ENCODE data around the gene KATNAL1.

KATNAL1 gene

GRCh38 chr13:30165071-30165470 is 142.3 kb downstream of the KATNAL1 start:
- Histone ChIP-seq H3K9ac (no peak overlapping the region), H3K4me3 (no peak overlapping the region), H3K4me2 (no peak overlapping the region), H3K27me3 (peaks cover 0 to 4% (median 0%) of the 10 kb centered on the region in 11 experiments; a peak in 1 of 22 replicates), H4K20me1 (no peaks in the 10 kb centered on the region), H3K27ac (no peak overlapping the region), H3K36me3 (no peaks in the 10 kb centered on the region), H3K9me3 (replicated peaks in 1 of 11) (peaks cover 0 to 9% (median 0%) of the 10 kb centered on the region in 11 experiments; a peak in 1 of 22 replicates), H3K4me1 (peaks cover 0 to 15% (median 11%) of the 10 kb centered on the region in 10 experiments; a peak in 14 of 20 replicates)
- TF ChIP-seq Cebpa-rat (IDR thresholded peaks at IDR 0.05) = no peak

DNA sequence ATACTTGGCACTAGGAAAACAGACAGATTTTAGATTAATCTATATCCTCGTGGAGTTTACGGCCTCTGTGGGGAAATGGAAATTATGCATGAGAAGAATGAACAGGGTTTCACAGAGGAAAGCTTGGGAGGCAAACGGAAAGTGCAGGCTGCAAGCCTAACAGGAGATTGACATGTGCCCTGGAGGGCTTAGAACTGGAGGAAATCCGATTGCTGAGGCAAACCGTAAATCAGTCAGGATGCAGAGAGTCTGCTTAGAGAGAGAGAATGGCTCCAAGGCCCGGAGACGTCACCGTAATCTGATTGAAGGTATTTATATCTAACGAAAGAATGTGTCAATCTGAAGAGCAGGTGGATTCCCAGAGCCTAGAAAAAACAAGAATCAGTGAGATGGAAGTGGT is 143.2 kb downstream of the KATNAL1 start:
- H4K20me1 ChIP-seq = no peaks in the 10 kb centered on the region
- no peak for TF ChIP-seq Cebpa-rat (IDR thresholded peaks at IDR 0.05)
- peaks cover 7 to 22% (median 16%) of the 10 kb centered on the region in 10 experiments; a peak in 17 of 20 replicates for H3K4me1 ChIP-seq
- H3K9ac ChIP-seq = no peak overlapping the region
- no peak overlapping the region for H3K27ac ChIP-seq
- no peaks in the 10 kb centered on the region for H3K36me3 ChIP-seq
- H3K4me2 ChIP-seq = peak overlapping the region in 10 of 11 experiments; percentile 1 to 64 (median 42); a peak in 16 of 22 replicates
- H3K27me3 ChIP-seq = peaks cover 0 to 4% (median 0%) of the 10 kb centered on the region in 11 experiments; a peak in 1 of 22 replicates
- H3K9me3 ChIP-seq (replicated peaks in 1 of 11) = peaks cover 0 to 9% (median 0%) of the 10 kb centered on the region in 11 experiments; a peak in 1 of 22 replicates
- H3K4me3 ChIP-seq = no peak overlapping the region

- peaks cover 11 to 29% (median 23%) of the 10 kb centered on the region in 10 experiments; a peak in 18 of 20 replicates for H3K4me1 ChIP-seq
- TF ChIP-seq Cebpa-rat (IDR thresholded peaks at IDR 0.05) = no peak
- peaks cover 0 to 4% (median 0%) of the 10 kb centered on the region in 11 experiments; a peak in 1 of 22 replicates for H3K27me3 ChIP-seq
- peak overlapping the region in 8 of 11 experiments; percentile 9 to 64 (median 47); a peak in 8 of 22 replicates for H3K4me2 ChIP-seq
- H3K4me3 ChIP-seq = no peak overlapping the region
- H3K27ac ChIP-seq = no peak overlapping the region
- peaks cover 0 to 9% (median 0%) of the 10 kb centered on the region in 11 experiments; a peak in 1 of 22 replicates for H3K9me3 ChIP-seq (replicated peaks in 1 of 11)
- no peak overlapping the region for H3K9ac ChIP-seq
- no peaks in the 10 kb centered on the region for H4K20me1 ChIP-seq
- H3K36me3 ChIP-seq = no peaks in the 10 kb centered on the region
Observed at GRCh38 chr13:30163441-30163840, 143.9 kb downstream of the KATNAL1 start.

DNA sequence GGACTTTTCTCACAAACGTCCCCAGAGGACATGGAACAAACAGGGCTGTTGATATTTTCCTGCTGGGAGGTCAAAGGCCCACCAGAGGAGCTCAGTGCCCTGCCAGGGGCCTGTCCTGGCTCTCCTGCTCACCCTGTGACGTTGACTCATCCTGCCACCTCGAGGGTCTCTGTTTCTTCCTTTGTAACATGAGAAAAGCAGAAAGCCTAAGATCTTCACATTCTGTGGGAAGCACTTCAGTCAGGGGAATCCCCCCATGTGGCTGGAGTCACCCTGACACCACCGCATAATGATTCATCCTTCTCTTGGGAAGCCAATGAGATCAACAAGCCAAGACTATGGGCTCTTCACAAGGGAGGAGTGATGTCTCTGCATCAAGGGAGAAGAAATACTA is 147.9 kb downstream of the KATNAL1 start:
- H3K4me3 ChIP-seq = no peak overlapping the region
- H3K4me2 ChIP-seq = peak overlapping the region in 9 of 11 experiments; percentile 7 to 98 (median 58); a peak in 15 of 22 replicates
- H3K9ac ChIP-seq = no peak overlapping the region
- no peak overlapping the region for H3K27ac ChIP-seq
- no peaks in the 10 kb centered on the region for H3K36me3 ChIP-seq
- peaks cover 10 to 66% (median 51%) of the 10 kb centered on the region in 10 experiments; a peak in 18 of 20 replicates for H3K4me1 ChIP-seq
- H4K20me1 ChIP-seq = no peaks in the 10 kb centered on the region; a peak in 1 of 22 replicates
- TF ChIP-seq Cebpa-rat (IDR thresholded peaks at IDR 0.05) = no peak
- peaks cover 0 to 32% (median 3%) of the 10 kb centered on the region in 11 experiments; a peak in 8 of 22 replicates for H3K27me3 ChIP-seq
- H3K9me3 ChIP-seq (replicated peaks in 1 of 11) = peaks cover 0 to 9% (median 0%) of the 10 kb centered on the region in 11 experiments; a peak in 1 of 22 replicates

GRCh38 chr13:30158774-30159445 is 148.4 kb downstream of the KATNAL1 start:
- no peaks in the 10 kb centered on the region; a peak in 1 of 22 replicates for H4K20me1 ChIP-seq
- H3K4me3 ChIP-seq = no peak overlapping the region
- no peak for TF ChIP-seq Cebpa-rat (IDR thresholded peaks at IDR 0.05)
- no peaks in the 10 kb centered on the region for H3K36me3 ChIP-seq
- H3K27me3 ChIP-seq = peaks cover 0 to 34% (median 3%) of the 10 kb centered on the region in 11 experiments; a peak in 8 of 22 replicates
- H3K4me2 ChIP-seq = peak overlapping the region in 9 of 11 experiments; percentile 7 to 98 (median 58); a peak in 17 of 22 replicates
- no peak overlapping the region for H3K27ac ChIP-seq
- no peak overlapping the region for H3K9ac ChIP-seq
- H3K9me3 ChIP-seq (replicated peaks in 1 of 11) = peaks cover 0 to 9% (median 0%) of the 10 kb centered on the region in 11 experiments; a peak in 1 of 22 replicates
- peaks cover 10 to 66% (median 51%) of the 10 kb centered on the region in 10 experiments for H3K4me1 ChIP-seq

GRCh38 chr13:30157616-30157993 is 149.7 kb downstream of the KATNAL1 start:
- H3K36me3 ChIP-seq = no peaks in the 10 kb centered on the region
- H3K9me3 ChIP-seq (replicated peaks in 1 of 11) = peaks cover 0 to 3% (median 0%) of the 10 kb centered on the region in 11 experiments; a peak in 1 of 22 replicates
- H3K4me2 ChIP-seq = peak overlapping the region in 9 of 11 experiments; percentile 0 to 98 (median 58); a peak in 16 of 22 replicates
- peaks cover 0 to 46% (median 3%) of the 10 kb centered on the region in 11 experiments; a peak in 8 of 22 replicates for H3K27me3 ChIP-seq
- H3K4me1 ChIP-seq = peaks cover 21 to 70% (median 59%) of the 10 kb centered on the region in 10 experiments
- TF ChIP-seq Cebpa-rat (IDR thresholded peaks at IDR 0.05) = no peak
- H3K27ac ChIP-seq = no peak overlapping the region
- H3K4me3 ChIP-seq = no peak overlapping the region
- H4K20me1 ChIP-seq = no peaks in the 10 kb centered on the region; a peak in 1 of 22 replicates
- H3K9ac ChIP-seq = peak overlapping the region in 1 of 11 experiments; percentile 3; a peak in 1 of 22 replicates

- H3K9me3 ChIP-seq (replicated peaks in 1 of 11) = no peaks in the 10 kb centered on the region
- H3K27ac ChIP-seq = no peak overlapping the region
- H3K9ac ChIP-seq = peak overlapping the region in 1 of 11 experiments; percentile 3; a peak in 1 of 22 replicates
- H3K4me2 ChIP-seq = peak overlapping the region in 9 of 11 experiments; percentile 0 to 98 (median 58); a peak in 14 of 22 replicates
- H4K20me1 ChIP-seq = no peaks in the 10 kb centered on the region; a peak in 1 of 22 replicates
- no peak overlapping the region for H3K4me3 ChIP-seq
- peaks cover 24 to 76% (median 65%) of the 10 kb centered on the region in 10 experiments for H3K4me1 ChIP-seq
- peaks cover 0 to 50% (median 3%) of the 10 kb centered on the region in 11 experiments; a peak in 8 of 22 replicates for H3K27me3 ChIP-seq
- TF ChIP-seq Cebpa-rat (IDR thresholded peaks at IDR 0.05) = no peak
- no peaks in the 10 kb centered on the region for H3K36me3 ChIP-seq
Observed at GRCh38 chr13:30156826-30157615, 150.3 kb downstream of the KATNAL1 start.

DNA sequence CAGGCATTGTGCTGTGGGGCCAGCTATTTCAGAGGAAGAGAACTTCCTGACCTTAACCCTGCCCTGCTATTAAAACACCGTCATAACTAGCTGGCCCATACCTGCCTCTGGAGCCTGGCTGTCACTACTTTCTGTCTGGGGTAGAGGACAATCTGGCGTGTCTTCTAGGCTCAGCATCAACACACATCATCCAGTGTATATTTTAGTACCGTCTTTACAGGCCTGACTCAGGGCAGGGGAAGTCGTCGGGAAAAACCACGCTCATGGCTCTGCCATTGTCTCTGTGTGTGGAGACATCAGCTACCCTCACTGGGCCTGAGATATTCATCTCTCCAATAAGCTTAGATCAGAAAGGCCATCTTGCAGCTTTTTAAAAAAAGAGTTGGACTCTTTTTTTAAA is 151.1 kb downstream of the KATNAL1 start:
- Histone ChIP-seq H3K36me3 (no peaks in the 10 kb centered on the region), H3K9me3 (replicated peaks in 1 of 11) (no peaks in the 10 kb centered on the region), H3K9ac (no peak overlapping the region), H3K4me2 (peak overlapping the region in 8 of 11 experiments; percentile 13 to 98 (median 54); a peak in 14 of 22 replicates), H3K4me1 (peaks cover 25 to 83% (median 72%) of the 10 kb centered on the region in 10 experiments), H3K27ac (no peak overlapping the region), H3K4me3 (no peak overlapping the region), H3K27me3 (peaks cover 0 to 50% (median 3%) of the 10 kb centered on the region in 11 experiments; a peak in 8 of 22 replicates), H4K20me1 (no peaks in the 10 kb centered on the region; a peak in 1 of 22 replicates)
- TF ChIP-seq Cebpa-rat (IDR thresholded peaks at IDR 0.05) = no peak
